AG08395 (cell line): ENCODE data around the gene MYLIP.
"Not testable (repeated sequence)": the region's sequence is repeated elsewhere in the genome, so short reads cannot be mapped to it uniquely, and the experiment has no call there.

Experiments used
- DNase-seq: peaks from one replicate; pipeline ENCODE4 v3.0.0; 2012; ENCODE audit warnings: mixed read lengths, low spot score

The MYLIP gene

DNA sequence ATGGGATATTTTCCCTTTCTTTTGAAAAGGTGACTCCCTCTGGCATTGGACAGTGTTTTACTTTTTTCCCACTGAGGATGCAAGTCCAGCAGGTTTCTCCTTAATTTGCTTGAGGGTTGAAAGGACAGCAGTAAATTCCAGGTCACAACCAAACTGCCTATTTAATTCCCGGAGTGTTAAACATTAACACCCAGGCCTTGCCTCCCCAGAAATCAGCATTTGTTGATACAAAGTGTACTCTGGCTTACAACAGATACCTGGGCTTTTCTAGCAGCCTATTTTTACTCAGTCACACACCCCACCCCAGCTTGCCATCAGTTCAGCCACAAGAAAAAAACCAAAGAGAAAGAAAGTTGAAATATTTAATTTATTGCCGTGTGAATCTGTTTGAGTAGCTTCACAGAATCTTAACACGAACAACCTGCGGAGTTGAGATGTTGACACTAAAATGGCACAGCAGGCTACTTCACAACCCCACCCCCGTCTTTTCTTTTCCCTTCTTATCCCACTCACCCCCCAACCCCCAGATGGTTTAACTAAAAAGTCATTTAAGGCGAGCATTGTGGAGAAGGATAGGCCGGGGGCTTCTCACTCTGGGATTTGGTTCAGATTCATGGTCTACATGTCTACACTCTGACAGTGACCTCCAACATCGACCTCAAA, 45.7 kb downstream of the MYLIP start:
- DNase-seq, result no peak

DNA sequence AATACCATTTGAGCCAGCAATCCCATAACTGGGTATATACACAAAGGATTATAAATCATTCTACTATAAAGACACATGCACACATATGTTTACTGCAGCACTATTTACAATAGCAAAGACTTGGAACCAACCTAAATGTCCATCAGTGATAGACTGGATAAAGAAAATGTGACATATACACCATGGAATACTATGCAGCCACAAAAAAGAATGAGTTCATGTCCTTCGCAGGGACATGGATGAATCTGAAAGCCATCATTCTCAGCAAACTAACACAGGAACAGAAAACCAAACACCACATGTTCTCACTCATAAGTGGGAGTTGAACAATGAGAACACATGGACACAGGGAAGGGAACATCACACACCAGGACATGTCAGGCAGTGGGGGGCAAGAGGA, 47.7 kb downstream of the MYLIP start:
- DNase-seq, result not testable (repeated sequence)

GRCh38 chr6:16177881-16178280, 49.0 kb downstream of the MYLIP start:
- no peak for DNase-seq

GRCh38 chr6:16178351-16178750, 49.5 kb downstream of the MYLIP start:
- DNase-seq, result no peak

GRCh38 chr6:16179063-16179462, 50.2 kb downstream of the MYLIP start:
- DNase-seq, result no peak

GRCh38 chr6:16179970-16180431, 51.1 kb downstream of the MYLIP start:
- no peak for DNase-seq

- no peak for DNase-seq
Observed at GRCh38 chr6:16180696-16181438, 52.0 kb downstream of the MYLIP start.

DNA sequence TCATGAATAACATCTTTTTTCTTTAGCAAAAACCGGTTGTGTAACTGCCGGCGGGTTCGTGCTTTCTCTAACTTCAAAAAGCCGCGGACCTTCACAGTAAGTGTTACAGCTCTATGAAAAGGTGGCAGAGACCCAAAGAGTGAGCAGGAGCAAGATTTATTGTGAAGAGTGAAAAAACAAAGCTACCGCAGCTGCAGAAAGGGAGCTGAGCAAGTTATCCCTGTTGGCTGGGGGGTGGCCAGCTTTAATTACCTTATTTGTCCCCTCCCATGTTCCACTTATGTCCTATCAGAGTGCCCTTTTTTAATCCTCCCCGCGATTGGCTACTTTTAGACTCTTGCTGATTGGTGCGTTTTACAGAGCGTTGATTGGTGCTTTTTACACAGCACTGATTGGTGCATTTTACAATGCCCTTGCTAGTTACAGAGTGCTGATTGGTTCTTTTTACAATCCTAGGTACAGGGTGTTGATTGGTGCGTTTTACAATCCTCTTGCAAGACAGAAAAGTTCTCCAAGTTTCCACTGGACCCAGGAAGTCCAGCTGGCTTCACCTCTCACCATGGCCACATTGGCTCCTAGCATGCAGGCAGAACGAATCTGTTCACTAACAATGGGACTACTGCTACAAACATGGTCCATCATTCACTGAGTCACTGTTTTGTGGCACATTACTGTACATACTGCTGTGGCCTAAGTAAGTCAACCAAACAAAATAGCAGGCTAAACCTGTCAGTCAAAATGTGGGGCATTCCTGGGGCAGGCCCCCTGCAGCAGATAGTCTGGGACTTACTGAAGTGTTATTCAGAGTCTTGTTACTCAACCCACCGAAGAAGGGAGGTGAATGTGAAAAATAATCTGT, 52.8 kb downstream of the MYLIP start:
- DNase-seq, result no peak

GRCh38 chr6:16183187-16183664, 54.3 kb downstream of the MYLIP start:
- peak; percentile 65 for DNase-seq

DNA sequence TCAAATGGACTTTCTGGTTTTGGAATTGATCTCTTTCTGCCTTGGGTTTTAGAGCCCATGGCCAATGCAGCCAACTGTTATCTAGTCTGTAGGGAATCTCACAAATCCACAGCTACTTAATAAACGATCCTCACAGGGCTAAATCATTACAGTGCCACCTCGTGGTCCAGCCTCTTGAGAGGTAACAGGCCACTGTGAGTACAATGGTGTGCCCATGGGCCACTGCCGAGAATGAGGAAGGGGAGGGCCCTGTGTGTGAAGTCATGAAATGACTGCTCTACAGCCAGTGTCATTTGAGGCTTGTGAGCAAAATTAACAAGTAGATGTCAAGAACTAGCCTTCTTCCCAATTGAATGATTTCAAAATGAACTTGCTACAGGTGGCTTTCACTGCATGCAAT, 55.2 kb downstream of the MYLIP start:
- peak; percentile 26 for DNase-seq

DNA sequence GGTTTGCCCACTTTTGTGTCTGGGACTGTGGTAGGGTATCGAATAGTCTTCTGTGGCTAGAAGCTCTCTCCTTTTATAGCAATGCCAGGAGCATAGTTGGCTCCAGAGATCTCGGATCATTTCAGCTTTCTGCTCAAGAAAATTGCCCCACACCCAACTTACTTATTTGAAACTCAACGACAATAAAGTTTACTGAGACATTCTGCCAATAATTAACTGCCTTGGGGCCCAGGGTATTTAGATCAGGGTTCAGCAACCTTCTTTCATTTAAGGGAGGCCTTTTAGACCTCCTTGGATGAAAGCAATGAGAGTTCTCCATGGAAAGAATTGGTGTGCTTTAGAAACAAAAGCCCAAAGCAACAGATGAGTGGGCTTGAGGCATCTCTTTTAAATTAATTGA, 55.7 kb downstream of the MYLIP start:
- no peak for DNase-seq

DNA sequence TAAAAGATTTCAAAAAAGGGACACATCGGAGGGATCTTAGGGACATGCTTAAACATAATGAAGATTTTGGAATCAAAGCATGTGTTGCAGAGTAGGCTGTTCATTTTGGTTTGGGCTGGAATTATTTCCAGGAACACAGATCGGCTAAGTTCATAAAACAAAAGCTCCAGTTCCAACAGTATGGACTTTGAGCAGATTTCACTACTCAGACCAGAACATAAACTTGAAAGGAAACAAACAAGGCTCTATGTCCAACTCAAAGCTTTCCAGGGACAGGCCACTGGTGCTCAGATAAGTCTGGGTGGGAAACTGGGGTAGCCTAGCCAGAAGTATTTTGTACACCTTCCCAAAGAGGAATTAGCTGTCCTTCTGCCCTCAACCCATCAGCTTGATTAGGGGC, 58.3 kb downstream of the MYLIP start:
- no peak for DNase-seq

GRCh38 chr6:16190214-16190613, 61.3 kb downstream of the MYLIP start:
- no peak for DNase-seq

- no peak for DNase-seq
Observed at GRCh38 chr6:16196260-16196983, 67.5 kb downstream of the MYLIP start.

GRCh38 chr6:16196984-16197546, 68.2 kb downstream of the MYLIP start:
- no peak for DNase-seq
